GM23338 (cell line): Measurements from ENCODE around the gene TRPM2. TPM values are rescaled to one million over a fixed set of nuclear protein-coding genes. Genes with fewer than 3 reads are reported as not detected.

Source experiments
- ATAC-seq: fragments of 200-7000 bp; cut with Tn5 transposase; 3 replicates; pipeline ENCODE4 v1.9.1; 2020
- DNase-seq: peaks from one replicate; pipeline ENCODE4 v3.0.0-alpha.2; 2015; ENCODE audit warnings: low spot score
- H2AFZ ChIP-seq: fragments of 200-600 bp; sonication (generic); 2 replicates; pipeline ENCODE4 v1.8.0; 2016; ENCODE audit warnings: antibody characterized with exemption, mild to moderate bottlenecking, moderate library complexity
- H3F3A ChIP-seq: fragments of 200-600 bp; sonication (generic); replicated peaks from 2 replicates; pipeline ENCODE4 v1.8.0; 2017; ENCODE audit warnings: antibody characterized with exemption, mixed run types, low read depth
- H3K27ac ChIP-seq: fragments of 200-600 bp; sonication (generic); 2 replicates; pipeline ENCODE4 v1.6.1; 2016; ENCODE audit warnings: low read depth
- H3K27me3 ChIP-seq: fragments of 200-600 bp; sonication (generic); 2 replicates; pipeline ENCODE4 v1.8.0; 2016; ENCODE audit warnings: mild to moderate bottlenecking, mixed run types, moderate library complexity; ENCODE audit not compliant: insufficient read depth
- H3K36me3 ChIP-seq: fragments of 200-600 bp; sonication (generic); 2 replicates; pipeline ENCODE4 v1.8.0; 2016; ENCODE audit warnings: mild to moderate bottlenecking; ENCODE audit not compliant: insufficient read depth
- H3K4me1 ChIP-seq: fragments of 200-600 bp; sonication (generic); 2 replicates; pipeline ENCODE4 v1.8.0; 2016; ENCODE audit warnings: mild to moderate bottlenecking, moderate library complexity; ENCODE audit not compliant: insufficient read depth
- H3K4me2 ChIP-seq: fragments of 200-600 bp; sonication (generic); 2 replicates; pipeline ENCODE4 v1.7.1; 2017; ENCODE audit warnings: mixed run types
- H3K4me3 ChIP-seq: fragments of 200-600 bp; sonication (generic); 2 replicates; pipeline ENCODE4 v1.6.1; 2016; ENCODE audit warnings: mixed run types
- H3K79me2 ChIP-seq: fragments of 200-600 bp; sonication (generic); replicated peaks from 2 replicates; pipeline ENCODE4 v1.8.0; 2017; ENCODE audit warnings: mild to moderate bottlenecking; ENCODE audit not compliant: insufficient read depth
- H3K9me2 ChIP-seq: fragments of 200-600 bp; sonication (generic); 2 replicates; pipeline ENCODE4 v1.8.0; 2017; ENCODE audit not compliant: insufficient read depth
- H4K20me1 ChIP-seq: fragments of 200-600 bp; sonication (generic); replicated peaks from 2 replicates; pipeline ENCODE4 v1.8.0; 2017; ENCODE audit warnings: mild to moderate bottlenecking; ENCODE audit not compliant: insufficient read depth
- H3K27ac Mint-ChIP-seq: 2 replicates; pipeline ENCODE4 v1.8.0; 2020; ENCODE audit warnings: inconsistent platforms, mild to moderate bottlenecking, moderate library complexity, mixed read lengths
- H3K27me3 Mint-ChIP-seq: 3 replicates; pipeline ENCODE4 v1.8.0; 2022; ENCODE audit warnings: low read depth, mild to moderate bottlenecking, moderate library complexity, mixed read lengths, inconsistent platforms; ENCODE audit not compliant: insufficient read depth, poor library complexity
- H3K36me3 Mint-ChIP-seq: 3 replicates; pipeline ENCODE4 v1.8.0; 2021; ENCODE audit warnings: low read depth, mild to moderate bottlenecking, inconsistent platforms, moderate library complexity, mixed read lengths
- H3K4me1 Mint-ChIP-seq: 3 replicates; pipeline ENCODE4 v1.8.0; 2020; ENCODE audit warnings: mild to moderate bottlenecking, inconsistent platforms, mixed read lengths
- H3K4me3 Mint-ChIP-seq: 3 replicates; pipeline ENCODE4 v1.8.0; 2021; ENCODE audit warnings: moderate library complexity, mild to moderate bottlenecking, inconsistent platforms, mixed read lengths
- H3K9me3 Mint-ChIP-seq: 3 replicates; pipeline ENCODE4 v1.8.0; 2020; ENCODE audit warnings: moderate library complexity, mild to moderate bottlenecking, inconsistent platforms, mixed read lengths
- CREB1 ChIP-seq: fragments of 250-450 bp; sonication (Bioruptor Pico); IDR thresholded peaks from 2 replicates; pipeline ENCODE4 v1.5.0; 2020; ENCODE audit warnings: low read depth, mild to moderate bottlenecking, moderate library complexity
- EZH2 ChIP-seq: fragments of 200-600 bp; sonication (generic); IDR thresholded peaks from one replicate; pipeline ENCODE4 v1.8.0; 2017; ENCODE audit warnings: antibody characterized with exemption, mild to moderate bottlenecking, low read depth; ENCODE audit not compliant: unreplicated experiment
- EZH2phosphoT487 ChIP-seq: fragments of 200-600 bp; sonication (generic); IDR thresholded peaks from one replicate; pipeline ENCODE4 v1.8.1; 2018; ENCODE audit warnings: antibody characterized with exemption; ENCODE audit not compliant: unreplicated experiment
- JUNB ChIP-seq: IDR thresholded peaks from one replicate; pipeline ENCODE4 v1.6.1; 2016; ENCODE audit warnings: antibody characterized with exemption; ENCODE audit not compliant: unreplicated experiment
- NANOG ChIP-seq: IDR thresholded peaks from 2 replicates; pipeline ENCODE4 v1.6.1; 2016; ENCODE audit warnings: antibody characterized with exemption, borderline replicate concordance
- POLR2AphosphoS5 ChIP-seq: IDR thresholded peaks from 2 replicates; pipeline ENCODE4 v1.6.1; 2016; ENCODE audit warnings: antibody characterized with exemption, low read depth
- STAT1 ChIP-seq: IDR thresholded peaks from one replicate; pipeline ENCODE4 v1.6.1; 2016; ENCODE audit warnings: antibody characterized with exemption; ENCODE audit not compliant: unreplicated experiment
- ZNF114 ChIP-seq: fragments of 250-450 bp; sonication (Bioruptor Pico); IDR thresholded peaks from 2 replicates; pipeline ENCODE4 v1.5.0; 2020; ENCODE audit warnings: mild to moderate bottlenecking, moderate library complexity
- ZNF331 ChIP-seq: fragments of 250-450 bp; sonication (Bioruptor Pico); IDR thresholded peaks from 2 replicates; pipeline ENCODE4 v1.5.0; 2020; ENCODE audit warnings: low read depth, mild to moderate bottlenecking, moderate library complexity
- polyA plus RNA-seq: library from polyadenylated mRNA; unstranded; fragments of >200 nt; fragmentation: Nextera tagmentation; extraction: Ambion mirVana; gene quantifications from 2 replicates; pipeline ENCODE4 v1.2.1, GENCODE V29; 2016
- total RNA-seq: library from RNA; depleted of rRNA; stranded (reverse); fragments of >200 nt; shearing (Covaris generic); gene quantifications from 2 replicates; pipeline ENCODE4 v1.2.3, GENCODE V29; 2014
- TF ChIP-seq, protein P1 (sequence below), 2 experiments: fragments of 200-600 bp in 1 of 2; sonication (generic) in 1 of 2; conservative IDR thresholded peaks; 2 replicates each; pipeline versions ENCODE4 v1.5.1 to v1.6.1; 2016 to 2017; ENCODE audit warnings: antibody characterized with exemption in 2 of 2, low read depth in 2 of 2, mild to moderate bottlenecking in 2 of 2, moderate library complexity in 1 of 2
- TF ChIP-seq, protein P2 (sequence below): fragments of 250-450 bp; sonication (Bioruptor Pico); IDR thresholded peaks from 2 replicates; pipeline ENCODE4 v1.5.0; 2020; ENCODE audit warnings: mild to moderate bottlenecking, moderate library complexity
- TF ChIP-seq, protein P3 (sequence below): IDR thresholded peaks from one replicate; pipeline ENCODE4 v1.6.1; 2018; ENCODE audit warnings: antibody characterized with exemption; ENCODE audit not compliant: unreplicated experiment
- TF ChIP-seq, protein P4 (sequence below): IDR thresholded peaks from 2 replicates; pipeline ENCODE4 v1.6.1; 2016; ENCODE audit warnings: antibody characterized with exemption

TRPM2 gene
- total and polyA plus RNA-seq, 2 experiments from 2014 or later: 0.53 to 0.83 TPM

DNA sequence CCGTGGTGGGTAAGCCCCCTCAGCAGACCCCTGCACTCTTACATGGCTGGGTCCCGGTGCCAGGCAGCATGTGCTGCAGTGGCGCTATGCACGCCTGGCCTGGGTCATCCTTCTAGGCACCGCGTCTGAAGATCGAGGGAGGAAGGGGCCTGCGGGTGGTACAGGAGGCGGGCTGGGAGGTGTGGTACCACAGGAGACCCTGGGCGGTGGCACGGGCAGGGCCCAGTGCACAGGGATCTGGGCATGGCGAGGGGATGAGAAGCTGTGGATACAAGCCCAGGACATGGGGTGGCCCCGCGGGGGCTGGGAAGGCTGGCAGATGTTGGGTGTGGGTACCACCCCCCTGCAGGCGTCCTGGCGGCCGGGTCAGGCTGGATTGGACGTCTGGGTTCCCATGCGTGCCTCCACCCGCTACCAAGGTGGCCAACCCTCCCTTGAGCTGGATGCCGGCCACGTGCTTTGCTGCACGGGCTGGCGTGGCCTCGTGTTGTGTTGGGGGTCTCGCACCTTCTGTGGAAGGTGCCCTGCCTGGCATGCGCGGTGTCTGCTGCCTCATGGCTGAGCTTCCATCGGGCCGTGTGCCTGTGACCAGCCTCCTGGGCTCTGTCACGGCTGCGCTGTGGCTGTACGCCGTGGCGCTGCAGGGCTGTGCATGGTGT, 33.9 kb upstream of the TRPM2 start:
- Histone ChIP-seq H3K27me3 (no peaks in the 10 kb centered on the region), H3K36me3 (no peaks in the 10 kb centered on the region), H2AFZ (no peak overlapping the region), H3K27ac (no peak overlapping the region), H4K20me1 (no peaks in the 10 kb centered on the region), H3K9me2 (no peaks in the 10 kb centered on the region), H3K4me3 (no peak overlapping the region), H3K4me1 (no peaks in the 10 kb centered on the region), H3K79me2 (no peaks in the 10 kb centered on the region), H3K4me2 (no peak overlapping the region), H3F3A (no peaks in the 10 kb centered on the region)
- Mint-ChIP-seq H3K4me1 (no peaks in the 10 kb centered on the region), H3K27me3 (peaks cover 10% of the 10 kb centered on the region), H3K36me3 (peaks cover 3% of the 10 kb centered on the region; the same call in 2 of the 3 replicates), H3K4me3 (no peak overlapping the region), H3K27ac (no peak overlapping the region), H3K9me3 (no peaks in the 10 kb centered on the region)
- TF ChIP-seq STAT1: no peak
- TF ChIP-seq, protein P1, sequence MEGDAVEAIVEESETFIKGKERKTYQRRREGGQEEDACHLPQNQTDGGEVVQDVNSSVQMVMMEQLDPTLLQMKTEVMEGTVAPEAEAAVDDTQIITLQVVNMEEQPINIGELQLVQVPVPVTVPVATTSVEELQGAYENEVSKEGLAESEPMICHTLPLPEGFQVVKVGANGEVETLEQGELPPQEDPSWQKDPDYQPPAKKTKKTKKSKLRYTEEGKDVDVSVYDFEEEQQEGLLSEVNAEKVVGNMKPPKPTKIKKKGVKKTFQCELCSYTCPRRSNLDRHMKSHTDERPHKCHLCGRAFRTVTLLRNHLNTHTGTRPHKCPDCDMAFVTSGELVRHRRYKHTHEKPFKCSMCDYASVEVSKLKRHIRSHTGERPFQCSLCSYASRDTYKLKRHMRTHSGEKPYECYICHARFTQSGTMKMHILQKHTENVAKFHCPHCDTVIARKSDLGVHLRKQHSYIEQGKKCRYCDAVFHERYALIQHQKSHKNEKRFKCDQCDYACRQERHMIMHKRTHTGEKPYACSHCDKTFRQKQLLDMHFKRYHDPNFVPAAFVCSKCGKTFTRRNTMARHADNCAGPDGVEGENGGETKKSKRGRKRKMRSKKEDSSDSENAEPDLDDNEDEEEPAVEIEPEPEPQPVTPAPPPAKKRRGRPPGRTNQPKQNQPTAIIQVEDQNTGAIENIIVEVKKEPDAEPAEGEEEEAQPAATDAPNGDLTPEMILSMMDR (conservative IDR thresholded peaks at IDR 0.05; ENCODE audit: low read depth in 2 of 2): no peak
- TF ChIP-seq CREB1: no peak
- TF ChIP-seq, protein P2, sequence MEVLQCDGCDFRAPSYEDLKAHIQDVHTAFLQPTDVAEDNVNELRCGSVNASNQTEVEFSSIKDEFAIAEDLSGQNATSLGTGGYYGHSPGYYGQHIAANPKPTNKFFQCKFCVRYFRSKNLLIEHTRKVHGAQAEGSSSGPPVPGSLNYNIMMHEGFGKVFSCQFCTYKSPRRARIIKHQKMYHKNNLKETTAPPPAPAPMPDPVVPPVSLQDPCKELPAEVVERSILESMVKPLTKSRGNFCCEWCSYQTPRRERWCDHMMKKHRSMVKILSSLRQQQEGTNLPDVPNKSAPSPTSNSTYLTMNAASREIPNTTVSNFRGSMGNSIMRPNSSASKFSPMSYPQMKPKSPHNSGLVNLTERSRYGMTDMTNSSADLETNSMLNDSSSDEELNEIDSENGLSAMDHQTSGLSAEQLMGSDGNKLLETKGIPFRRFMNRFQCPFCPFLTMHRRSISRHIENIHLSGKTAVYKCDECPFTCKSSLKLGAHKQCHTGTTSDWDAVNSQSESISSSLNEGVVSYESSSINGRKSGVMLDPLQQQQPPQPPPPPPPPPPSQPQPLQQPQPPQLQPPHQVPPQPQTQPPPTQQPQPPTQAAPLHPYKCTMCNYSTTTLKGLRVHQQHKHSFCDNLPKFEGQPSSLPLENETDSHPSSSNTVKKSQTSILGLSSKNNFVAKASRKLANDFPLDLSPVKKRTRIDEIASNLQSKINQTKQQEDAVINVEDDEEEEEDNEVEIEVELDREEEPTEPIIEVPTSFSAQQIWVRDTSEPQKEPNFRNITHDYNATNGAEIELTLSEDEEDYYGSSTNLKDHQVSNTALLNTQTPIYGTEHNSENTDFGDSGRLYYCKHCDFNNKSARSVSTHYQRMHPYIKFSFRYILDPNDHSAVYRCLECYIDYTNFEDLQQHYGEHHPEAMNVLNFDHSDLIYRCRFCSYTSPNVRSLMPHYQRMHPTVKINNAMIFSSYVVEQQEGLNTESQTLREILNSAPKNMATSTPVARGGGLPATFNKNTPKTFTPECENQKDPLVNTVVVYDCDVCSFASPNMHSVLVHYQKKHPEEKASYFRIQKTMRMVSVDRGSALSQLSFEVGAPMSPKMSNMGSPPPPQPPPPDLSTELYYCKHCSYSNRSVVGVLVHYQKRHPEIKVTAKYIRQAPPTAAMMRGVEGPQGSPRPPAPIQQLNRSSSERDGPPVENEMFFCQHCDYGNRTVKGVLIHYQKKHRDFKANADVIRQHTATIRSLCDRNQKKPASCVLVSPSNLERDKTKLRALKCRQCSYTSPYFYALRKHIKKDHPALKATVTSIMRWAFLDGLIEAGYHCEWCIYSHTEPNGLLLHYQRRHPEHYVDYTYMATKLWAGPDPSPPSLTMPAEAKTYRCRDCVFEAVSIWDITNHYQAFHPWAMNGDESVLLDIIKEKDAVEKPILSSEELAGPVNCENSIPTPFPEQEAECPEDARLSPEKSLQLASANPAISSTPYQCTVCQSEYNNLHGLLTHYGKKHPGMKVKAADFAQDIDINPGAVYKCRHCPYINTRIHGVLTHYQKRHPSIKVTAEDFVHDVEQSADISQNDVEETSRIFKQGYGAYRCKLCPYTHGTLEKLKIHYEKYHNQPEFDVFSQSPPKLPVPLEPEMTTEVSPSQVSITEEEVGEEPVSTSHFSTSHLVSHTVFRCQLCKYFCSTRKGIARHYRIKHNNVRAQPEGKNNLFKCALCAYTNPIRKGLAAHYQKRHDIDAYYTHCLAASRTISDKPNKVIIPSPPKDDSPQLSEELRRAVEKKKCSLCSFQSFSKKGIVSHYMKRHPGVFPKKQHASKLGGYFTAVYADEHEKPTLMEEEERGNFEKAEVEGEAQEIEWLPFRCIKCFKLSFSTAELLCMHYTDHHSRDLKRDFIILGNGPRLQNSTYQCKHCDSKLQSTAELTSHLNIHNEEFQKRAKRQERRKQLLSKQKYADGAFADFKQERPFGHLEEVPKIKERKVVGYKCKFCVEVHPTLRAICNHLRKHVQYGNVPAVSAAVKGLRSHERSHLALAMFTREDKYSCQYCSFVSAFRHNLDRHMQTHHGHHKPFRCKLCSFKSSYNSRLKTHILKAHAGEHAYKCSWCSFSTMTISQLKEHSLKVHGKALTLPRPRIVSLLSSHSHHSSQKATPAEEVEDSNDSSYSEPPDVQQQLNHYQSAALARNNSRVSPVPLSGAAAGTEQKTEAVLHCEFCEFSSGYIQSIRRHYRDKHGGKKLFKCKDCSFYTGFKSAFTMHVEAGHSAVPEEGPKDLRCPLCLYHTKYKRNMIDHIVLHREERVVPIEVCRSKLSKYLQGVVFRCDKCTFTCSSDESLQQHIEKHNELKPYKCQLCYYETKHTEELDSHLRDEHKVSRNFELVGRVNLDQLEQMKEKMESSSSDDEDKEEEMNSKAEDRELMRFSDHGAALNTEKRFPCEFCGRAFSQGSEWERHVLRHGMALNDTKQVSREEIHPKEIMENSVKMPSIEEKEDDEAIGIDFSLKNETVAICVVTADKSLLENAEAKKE (CRISPR knock-in tag): no peak
- no peak for TF ChIP-seq EZH2
- no peak for TF ChIP-seq JUNB
- TF ChIP-seq NANOG: no peak
- no peak for TF ChIP-seq POLR2AphosphoS5
- no peak for TF ChIP-seq ZNF114 (CRISPR knock-in tag)
- TF ChIP-seq, protein P3, sequence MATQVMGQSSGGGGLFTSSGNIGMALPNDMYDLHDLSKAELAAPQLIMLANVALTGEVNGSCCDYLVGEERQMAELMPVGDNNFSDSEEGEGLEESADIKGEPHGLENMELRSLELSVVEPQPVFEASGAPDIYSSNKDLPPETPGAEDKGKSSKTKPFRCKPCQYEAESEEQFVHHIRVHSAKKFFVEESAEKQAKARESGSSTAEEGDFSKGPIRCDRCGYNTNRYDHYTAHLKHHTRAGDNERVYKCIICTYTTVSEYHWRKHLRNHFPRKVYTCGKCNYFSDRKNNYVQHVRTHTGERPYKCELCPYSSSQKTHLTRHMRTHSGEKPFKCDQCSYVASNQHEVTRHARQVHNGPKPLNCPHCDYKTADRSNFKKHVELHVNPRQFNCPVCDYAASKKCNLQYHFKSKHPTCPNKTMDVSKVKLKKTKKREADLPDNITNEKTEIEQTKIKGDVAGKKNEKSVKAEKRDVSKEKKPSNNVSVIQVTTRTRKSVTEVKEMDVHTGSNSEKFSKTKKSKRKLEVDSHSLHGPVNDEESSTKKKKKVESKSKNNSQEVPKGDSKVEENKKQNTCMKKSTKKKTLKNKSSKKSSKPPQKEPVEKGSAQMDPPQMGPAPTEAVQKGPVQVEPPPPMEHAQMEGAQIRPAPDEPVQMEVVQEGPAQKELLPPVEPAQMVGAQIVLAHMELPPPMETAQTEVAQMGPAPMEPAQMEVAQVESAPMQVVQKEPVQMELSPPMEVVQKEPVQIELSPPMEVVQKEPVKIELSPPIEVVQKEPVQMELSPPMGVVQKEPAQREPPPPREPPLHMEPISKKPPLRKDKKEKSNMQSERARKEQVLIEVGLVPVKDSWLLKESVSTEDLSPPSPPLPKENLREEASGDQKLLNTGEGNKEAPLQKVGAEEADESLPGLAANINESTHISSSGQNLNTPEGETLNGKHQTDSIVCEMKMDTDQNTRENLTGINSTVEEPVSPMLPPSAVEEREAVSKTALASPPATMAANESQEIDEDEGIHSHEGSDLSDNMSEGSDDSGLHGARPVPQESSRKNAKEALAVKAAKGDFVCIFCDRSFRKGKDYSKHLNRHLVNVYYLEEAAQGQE: no peak
- TF ChIP-seq, protein P4, sequence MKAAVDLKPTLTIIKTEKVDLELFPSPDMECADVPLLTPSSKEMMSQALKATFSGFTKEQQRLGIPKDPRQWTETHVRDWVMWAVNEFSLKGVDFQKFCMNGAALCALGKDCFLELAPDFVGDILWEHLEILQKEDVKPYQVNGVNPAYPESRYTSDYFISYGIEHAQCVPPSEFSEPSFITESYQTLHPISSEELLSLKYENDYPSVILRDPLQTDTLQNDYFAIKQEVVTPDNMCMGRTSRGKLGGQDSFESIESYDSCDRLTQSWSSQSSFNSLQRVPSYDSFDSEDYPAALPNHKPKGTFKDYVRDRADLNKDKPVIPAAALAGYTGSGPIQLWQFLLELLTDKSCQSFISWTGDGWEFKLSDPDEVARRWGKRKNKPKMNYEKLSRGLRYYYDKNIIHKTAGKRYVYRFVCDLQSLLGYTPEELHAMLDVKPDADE: no peak
- no peak for TF ChIP-seq ZNF331 (CRISPR knock-in tag)
- TF ChIP-seq EZH2phosphoT487: no peak
- ATAC-seq (no peak), DNase-seq (no peak)
